ENCODE measurements around the gene PROSER2.

GRCh38 chr10:11919271-11919670 is 96.1 kb downstream of the PROSER2 start:
- TF ChIP-seq EZH2 (IDR thresholded peaks at IDR 0.05; ENCODE audit: insufficient read depth, poor library complexity, severe bottlenecking): no peak
- TF ChIP-seq EZH2phosphoT487 (IDR thresholded peaks at IDR 0.05; ENCODE audit: insufficient read depth, low read depth): no peak

Measured in GM23248 (cell line).